ENCODE data around the gene SHC1.

SHC1 gene

GRCh38 chr1:154996966-154997701, 26.6 kb upstream of the SHC1 start:
- TF ChIP-seq REST (IDR thresholded peaks at IDR 0.05; ENCODE audit: insufficient read depth in 1 of 2, low read depth in 2 of 2, low read length in 2 of 2) (no peak), TAF1 (IDR thresholded peaks at IDR 0.05; ENCODE audit: borderline replicate concordance, insufficient read depth, low read length) (no peak), POLR2AphosphoS5 (IDR thresholded peaks at IDR 0.05; ENCODE audit: low read depth, low read length) (no peak), FOXP2 (optimal IDR thresholded peaks at IDR 0.05; ENCODE audit: borderline replicate concordance, extremely low read depth, extremely low read length, insufficient read depth) (no peak), SIN3A (IDR thresholded peaks at IDR 0.05; ENCODE audit: borderline replicate concordance, insufficient read depth, low read length) (no peak)

DNA sequence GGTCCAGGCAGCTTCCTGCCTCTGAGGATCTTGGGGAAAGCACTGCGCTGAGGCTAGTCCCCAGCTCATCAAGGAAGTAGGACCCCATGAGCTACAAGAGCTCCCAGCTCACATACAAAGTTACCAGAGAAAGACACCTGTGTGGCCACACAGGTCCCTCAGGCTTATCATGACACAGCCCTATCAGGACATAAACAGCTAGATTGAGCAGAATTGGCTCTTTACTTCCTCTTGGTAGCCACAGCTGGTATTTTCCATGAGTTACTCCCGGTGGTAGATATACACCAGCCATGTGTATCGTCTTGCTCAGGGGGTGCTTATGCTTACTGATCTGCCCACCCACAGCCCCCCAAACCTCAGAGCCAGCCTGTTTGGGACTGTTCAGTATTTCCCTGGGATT, 24.0 kb upstream of the SHC1 start:
- TF ChIP-seq REST (IDR thresholded peaks at IDR 0.05; ENCODE audit: insufficient read depth in 1 of 2, low read depth in 2 of 2, low read length in 2 of 2) (no peak), SIN3A (IDR thresholded peaks at IDR 0.05; ENCODE audit: borderline replicate concordance, insufficient read depth, low read length) (no peak), FOXP2 (optimal IDR thresholded peaks at IDR 0.05; ENCODE audit: borderline replicate concordance, extremely low read depth, extremely low read length, insufficient read depth) (no peak), POLR2AphosphoS5 (IDR thresholded peaks at IDR 0.05; ENCODE audit: low read depth, low read length) (no peak), TAF1 (IDR thresholded peaks at IDR 0.05; ENCODE audit: borderline replicate concordance, insufficient read depth, low read length) (no peak)

DNA sequence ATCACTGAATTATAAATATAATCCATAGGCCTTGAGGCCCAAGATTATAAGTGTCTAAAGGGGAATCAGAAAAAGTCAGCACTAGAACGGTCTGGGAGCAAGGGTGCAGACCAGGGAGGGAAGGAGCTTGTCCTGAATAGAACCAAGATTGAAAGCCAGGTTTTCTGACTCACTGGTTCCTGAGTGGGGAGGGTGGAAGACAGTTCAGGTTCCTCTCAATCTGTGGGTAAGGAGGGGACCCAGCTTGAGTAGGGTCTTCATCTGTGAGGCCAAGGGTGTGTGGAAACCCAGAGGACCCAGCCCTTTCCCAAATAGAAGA, 23.7 kb upstream of the SHC1 start:
- TF ChIP-seq TAF1 (IDR thresholded peaks at IDR 0.05; ENCODE audit: borderline replicate concordance, insufficient read depth, low read length) = no peak
- TF ChIP-seq SIN3A (IDR thresholded peaks at IDR 0.05; ENCODE audit: borderline replicate concordance, insufficient read depth, low read length) = no peak
- no peak for TF ChIP-seq POLR2AphosphoS5 (IDR thresholded peaks at IDR 0.05; ENCODE audit: low read depth, low read length)

GRCh38 chr1:154993572-154994268, 23.2 kb upstream of the SHC1 start, which contains the start of gene LENEP:
LENEP (plus strand) TSS chr1:154993586; CDS start chr1:154993608, 22 bp downstream.
- no peak for TF ChIP-seq SIN3A (IDR thresholded peaks at IDR 0.05; ENCODE audit: borderline replicate concordance, insufficient read depth, low read length)
- no peak for TF ChIP-seq TAF1 (IDR thresholded peaks at IDR 0.05; ENCODE audit: borderline replicate concordance, insufficient read depth, low read length)
- no peak for TF ChIP-seq FOXP2 (optimal IDR thresholded peaks at IDR 0.05; ENCODE audit: borderline replicate concordance, extremely low read depth, extremely low read length, insufficient read depth)
- TF ChIP-seq REST (IDR thresholded peaks at IDR 0.05; ENCODE audit: insufficient read depth in 1 of 2, low read depth in 2 of 2, low read length in 2 of 2) = no peak

- TF ChIP-seq FOXP2 (optimal IDR thresholded peaks at IDR 0.05; ENCODE audit: borderline replicate concordance, extremely low read depth, extremely low read length, insufficient read depth) (no peak), POLR2AphosphoS5 (IDR thresholded peaks at IDR 0.05; ENCODE audit: low read depth, low read length) (peak; percentile 76)
These were observed 22.4 kb upstream of the SHC1 start for GRCh38 chr1:154992721-154993571.
